B cell (primary cell): ENCODE results near the gene SPTBN1. TPM values are rescaled to one million over a fixed set of nuclear protein-coding genes. Genes with fewer than 3 reads are reported as not detected.

Source experiments
- ATAC-seq: fragments of 200-7000 bp; cut with Tn5 transposase; one replicate; pipeline ENCODE4 v1.10.0; 2021; ENCODE audit warnings: low read depth, mild to moderate bottlenecking, moderate number of reproducible peaks, moderate library complexity
- CTCF ChIA-PET: fragments of 350-600 bp; sonication (Branson Sonifier 250); formaldehyde crosslinking; loops from one replicate; lab custom pipeline; 2021; ENCODE audit warnings: antibody characterized with exemption, inconsistent platforms; lab: Charles Lee
- POLR2A ChIA-PET: fragments of 350-600 bp; sonication (Branson Sonifier 250); formaldehyde crosslinking; loops from one replicate; lab custom pipeline; 2021; ENCODE audit warnings: antibody characterized with exemption; lab: Charles Lee
- DNase-seq: peaks from one replicate; pipeline ENCODE4 v3.0.0; 2013
- H2AFZ ChIP-seq: 2 replicates; pipeline ENCODE4 v1.6.1; 2012; ENCODE audit warnings: mild to moderate bottlenecking, low read depth, low read length; ENCODE audit not compliant: insufficient read depth, poor library complexity, severe bottlenecking
- H3K27ac ChIP-seq, 2 donors: 1 replicate in 1 of 2; 2 replicates in 1 of 2; pipeline ENCODE4 v1.5.1; 2012 to 2013; ENCODE audit warnings: low read length in 2 of 2, mild to moderate bottlenecking in 2 of 2, moderate library complexity in 1 of 2
- H3K27me3 ChIP-seq, 4 experiments: fragments of 200-600 bp in 1 of 4; sonication (generic) in 1 of 4; replicated peaks in 1 of 4; 1 replicate in 2 of 4; 2 replicates in 2 of 4; pipeline versions ENCODE4 v1.6.1 to v1.7.0; 2013 to 2016; ENCODE audit warnings: low read length in 3 of 4, mild to moderate bottlenecking in 2 of 4, mixed read lengths in 1 of 4, moderate library complexity in 1 of 4; ENCODE audit not compliant: insufficient read depth in 4 of 4, control insufficient read depth in 3 of 4; ENCODE audit errors: control extremely low read depth in 1 of 4
- H3K36me3 ChIP-seq, 2 experiments: replicated peaks in 1 of 2; 1 replicate in 1 of 2; 2 replicates in 1 of 2; pipeline versions ENCODE4 v1.6.1 to v1.7.1; 2013; ENCODE audit warnings: low read length in 1 of 2; ENCODE audit not compliant: insufficient read depth in 2 of 2, control insufficient read depth in 1 of 2; ENCODE audit errors: control extremely low read depth in 1 of 2, extremely low read depth in 1 of 2
- H3K4me1 ChIP-seq, 2 donors: fragments of 200-600 bp in 1 of 2; sonication (generic) in 1 of 2; 1 replicate in 1 of 2; 2 replicates in 1 of 2; pipeline versions ENCODE4 v1.5.1 to v1.6.1; 2013 to 2017; ENCODE audit warnings: low read length in 2 of 2; ENCODE audit not compliant: control insufficient read depth in 2 of 2, insufficient read depth in 2 of 2
- H3K4me2 ChIP-seq: replicated peaks from 2 replicates; pipeline ENCODE3; 2012; ENCODE audit warnings: mild to moderate bottlenecking, low read depth, low read length; ENCODE audit not compliant: poor library complexity, severe bottlenecking
- H3K4me3 ChIP-seq, 5 experiments: fragments of 200-600 bp in 1 of 5; sonication (generic) in 1 of 5; 1 replicate in 3 of 5; 2 replicates in 2 of 5; pipeline versions ENCODE4 v1.5.1 to v1.7.0; 2011 to 2016; ENCODE audit warnings: low read length in 4 of 5, mild to moderate bottlenecking in 4 of 5, low read depth in 2 of 5, control low read depth in 1 of 5, moderate library complexity in 1 of 5; ENCODE audit not compliant: insufficient read depth in 1 of 5; ENCODE audit errors: control extremely low read depth in 1 of 5, extremely low read depth in 1 of 5
- H3K79me2 ChIP-seq: fragments of 200-600 bp; sonication (generic); one replicate; pipeline ENCODE4 v1.6.0; 2016; ENCODE audit warnings: low read length; ENCODE audit not compliant: control insufficient read depth, insufficient read depth
- H3K9ac ChIP-seq: fragments of 200-600 bp; sonication (generic); 2 replicates; pipeline ENCODE4 v1.6.1; 2017; ENCODE audit warnings: mild to moderate bottlenecking, low read length, moderate library complexity
- H3K9me3 ChIP-seq, 3 donors: one replicate each; pipeline versions ENCODE4 v1.6.1 to v1.7.1; 2013; ENCODE audit warnings: low read length in 2 of 3; ENCODE audit not compliant: control insufficient read depth in 2 of 3, insufficient read depth in 1 of 3; ENCODE audit errors: control extremely low read depth in 1 of 3
- H4K20me1 ChIP-seq: 2 replicates; pipeline ENCODE4 v1.6.0; 2012; ENCODE audit warnings: mild to moderate bottlenecking, low read length; ENCODE audit not compliant: insufficient read depth, control insufficient read depth, poor library complexity, severe bottlenecking
- H3K27ac Mint-ChIP-seq: one replicate; pipeline ENCODE4 v1.8.0; 2021; ENCODE audit warnings: mixed read lengths
- H3K27me3 Mint-ChIP-seq: one replicate; pipeline ENCODE4 v1.8.0; 2021; ENCODE audit warnings: mixed read lengths
- H3K4me1 Mint-ChIP-seq: one replicate; pipeline ENCODE4 v1.8.0; 2021; ENCODE audit warnings: mixed read lengths
- H3K4me3 Mint-ChIP-seq: one replicate; pipeline ENCODE4 v1.8.0; 2021; ENCODE audit warnings: mixed read lengths
- H3K9me3 Mint-ChIP-seq: one replicate; pipeline ENCODE4 v1.8.0; 2022; ENCODE audit warnings: mixed read lengths; ENCODE audit not compliant: insufficient read depth
- CTCF ChIP-seq: fragments of 200-600 bp; IDR thresholded peaks from one replicate; pipeline ENCODE4 v1.8.0; 2022; ENCODE audit warnings: antibody characterized with exemption, mild to moderate bottlenecking
- EZH2 ChIP-seq: IDR thresholded peaks from 2 replicates; pipeline ENCODE4 v1.6.1; 2012; ENCODE audit warnings: borderline replicate concordance, low read depth, mild to moderate bottlenecking, moderate library complexity, low read length; ENCODE audit not compliant: insufficient read depth, poor library complexity, severe bottlenecking
- WGBS: methylation state at CpG from one replicate; pipeline ENCODE4 v1.1.5; 2013; ENCODE audit warnings: missing lambda C conversion rate; ENCODE audit not compliant: insufficient coverage; 5-methylcytosine and 5-hydroxymethylcytosine counted together
- intact Hi-C: fragments of 100-400 bp; cut with micrococcal nuclease; formaldehyde crosslinking; loops from one replicate; pipeline ENCODE4 v1.10.0; 2022
- polyA plus RNA-seq: library from polyadenylated mRNA; depleted of rRNA; stranded (reverse); fragments of >200 nt; gene quantifications from 2 replicates; pipeline ENCODE4 v1.2.3, GENCODE V29; 2012
- total RNA-seq, 2 donors: library from RNA; stranded (reverse); fragments of 120-200 nt in 1 of 2; gene quantifications; 1 replicate in 1 of 2; 2 replicates in 1 of 2; pipeline versions ENCODE4 v1.2.3 to v1.2.4, GENCODE V29; 2013 to 2022

The SPTBN1 gene
- total and polyA plus RNA-seq, 2 donors (not counting 1 experiment from before 2014, with no cell fraction given), result 43.7 to 144 TPM

GRCh38 chr2:54714996-54715395, 258.9 kb downstream of the SPTBN1 start:
- CTCF ChIA-PET, result interaction anchor here (1.8 to 2.4 kb wide), 3 partner anchors 9 to 49 kb away, joined by 5 to 12 read pairs (median 7); no protein-coding TSS in a partner anchor
- Mint-ChIP-seq H3K9me3 (no peaks in the 10 kb centered on the region), H3K4me1 (peaks cover 6% of the 10 kb centered on the region), H3K27ac (no peak overlapping the region), H3K27me3 (peaks cover 25% of the 10 kb centered on the region), H3K4me3 (no peak overlapping the region)
- Histone ChIP-seq H3K9me3 (peaks cover 0 to 4% (median 0%) of the 10 kb centered on the region in 3 donors), H2AFZ (no peak overlapping the region), H3K27ac (no peak overlapping the region), H3K9ac (no peak overlapping the region), H4K20me1 (no peaks in the 10 kb centered on the region), H3K4me3 (no peak overlapping the region), H3K27me3 (peaks cover 0 to 10% (median 4%) of the 10 kb centered on the region in 4 experiments), H3K4me1 (no peaks in the 10 kb centered on the region), H3K79me2 (no peaks in the 10 kb centered on the region), H3K4me2 (no peak overlapping the region), H3K36me3 (no peaks in the 10 kb centered on the region)
- intact Hi-C loops, result no loop called here
- WGBS, result 67% methylated on average over 2 of the region's 4 CpGs
- DNase-seq (no peak), ATAC-seq (no peak)
- POLR2A ChIA-PET, result no interaction called here
- TF ChIP-seq CTCF (no peak), EZH2 (no peak)

DNA sequence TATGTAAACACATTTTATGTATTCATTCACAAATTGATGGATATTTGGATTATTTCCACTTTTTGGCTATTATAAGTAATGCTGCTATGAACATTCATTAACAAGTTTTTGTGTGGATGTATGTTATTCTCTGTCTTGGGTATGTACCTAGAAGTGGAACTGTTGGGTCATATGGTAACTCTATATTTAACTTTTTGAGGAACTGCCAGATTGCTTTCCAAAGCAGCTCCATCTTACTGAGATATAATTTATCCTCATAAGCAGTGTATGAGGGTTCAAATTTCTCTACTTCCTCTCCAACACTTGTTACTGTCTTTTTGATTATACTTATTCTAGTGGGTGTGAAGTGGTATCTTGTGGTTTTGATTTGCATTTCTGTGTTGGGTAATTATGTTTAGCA, 260.2 kb downstream of the SPTBN1 start:
- Mint-ChIP-seq H3K27me3 (peaks cover 20% of the 10 kb centered on the region), H3K27ac (no peak overlapping the region), H3K9me3 (no peaks in the 10 kb centered on the region), H3K4me3 (no peak overlapping the region), H3K4me1 (peaks cover 5% of the 10 kb centered on the region)
- DNase-seq (no peak), ATAC-seq (no peak)
- H3K4me3 ChIP-seq, result no peak overlapping the region
- H3K27ac ChIP-seq, result no peak overlapping the region
- intact Hi-C loops, result no loop called here
- H2AFZ ChIP-seq, result no peak overlapping the region
- no peaks in the 10 kb centered on the region for H4K20me1 ChIP-seq
- H3K9me3 ChIP-seq, result no peaks in the 10 kb centered on the region
- ChIA-PET CTCF (interaction anchor here (1.0 to 2.4 kb wide), 3 partner anchors 10 to 123 kb away, joined by 3 to 12 read pairs (median 7); no protein-coding TSS in a partner anchor), POLR2A (no interaction called here)
- no peaks in the 10 kb centered on the region for H3K79me2 ChIP-seq
- no peaks in the 10 kb centered on the region for H3K4me1 ChIP-seq
- no peak overlapping the region for H3K9ac ChIP-seq
- no peak overlapping the region for H3K4me2 ChIP-seq
- peaks cover 0 to 8% (median 2%) of the 10 kb centered on the region in 4 experiments for H3K27me3 ChIP-seq
- no peaks in the 10 kb centered on the region for H3K36me3 ChIP-seq
- TF ChIP-seq CTCF, result no peak
- no peak for TF ChIP-seq EZH2
